Measurements from ENCODE around the gene SMKR1. TPM values are rescaled to one million over a fixed set of nuclear protein-coding genes. Genes with fewer than 3 reads are reported as not detected.
"Not testable (repeated sequence)": the region's sequence is repeated elsewhere in the genome, so short reads cannot be mapped to it uniquely, and the experiment has no call there.

Gene SMKR1
- total RNA-seq, 3 donors from 2014 or later (not counting 1 experiment from before 2014, with no cell fraction given), result 4.9 to 9.7 (median 8.4) TPM

- TF ChIP-seq, protein P1, sequence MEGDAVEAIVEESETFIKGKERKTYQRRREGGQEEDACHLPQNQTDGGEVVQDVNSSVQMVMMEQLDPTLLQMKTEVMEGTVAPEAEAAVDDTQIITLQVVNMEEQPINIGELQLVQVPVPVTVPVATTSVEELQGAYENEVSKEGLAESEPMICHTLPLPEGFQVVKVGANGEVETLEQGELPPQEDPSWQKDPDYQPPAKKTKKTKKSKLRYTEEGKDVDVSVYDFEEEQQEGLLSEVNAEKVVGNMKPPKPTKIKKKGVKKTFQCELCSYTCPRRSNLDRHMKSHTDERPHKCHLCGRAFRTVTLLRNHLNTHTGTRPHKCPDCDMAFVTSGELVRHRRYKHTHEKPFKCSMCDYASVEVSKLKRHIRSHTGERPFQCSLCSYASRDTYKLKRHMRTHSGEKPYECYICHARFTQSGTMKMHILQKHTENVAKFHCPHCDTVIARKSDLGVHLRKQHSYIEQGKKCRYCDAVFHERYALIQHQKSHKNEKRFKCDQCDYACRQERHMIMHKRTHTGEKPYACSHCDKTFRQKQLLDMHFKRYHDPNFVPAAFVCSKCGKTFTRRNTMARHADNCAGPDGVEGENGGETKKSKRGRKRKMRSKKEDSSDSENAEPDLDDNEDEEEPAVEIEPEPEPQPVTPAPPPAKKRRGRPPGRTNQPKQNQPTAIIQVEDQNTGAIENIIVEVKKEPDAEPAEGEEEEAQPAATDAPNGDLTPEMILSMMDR (IDR thresholded peaks at IDR 0.05), result no peak
- H3K27ac ChIP-seq (ENCODE audit: low read length), result no peak overlapping the region
- ATAC-seq (no peak), DNase-seq (no peak)
- Mint-ChIP-seq H3K4me3 (no peak overlapping the region), H3K9me3 (no peaks in the 10 kb centered on the region), H3K36me3 (no peaks in the 10 kb centered on the region), H3K27ac (no peak overlapping the region), H3K4me1 (no peaks in the 10 kb centered on the region), H3K27me3 (ENCODE audit: low read depth in 2 of 2) (no peaks in the 10 kb centered on the region)
- 99% methylated on average over 6 of the region's 6 CpGs for WGBS (ENCODE audit: insufficient coverage)
- intact Hi-C loops (cut with micrococcal nuclease), result no loop called here
- no peaks in the 10 kb centered on the region for H3K9me3 ChIP-seq (ENCODE audit: control insufficient read depth, insufficient read depth, low read length)
- no peaks in the 10 kb centered on the region for H3K4me1 ChIP-seq (ENCODE audit: control insufficient read depth, insufficient read depth, low read length)
- no peaks in the 10 kb centered on the region for H3K36me3 ChIP-seq (ENCODE audit: control insufficient read depth, insufficient read depth, low read length)
- no peaks in the 10 kb centered on the region for H3K27me3 ChIP-seq (ENCODE audit: control insufficient read depth, insufficient read depth, low read length)
- H3K4me3 ChIP-seq (ENCODE audit: low read length), result no peak overlapping the region
These were observed 21.5 kb upstream of the SMKR1 start for GRCh38 chr7:129480674-129481363.

- H3K4me1 ChIP-seq (ENCODE audit: control insufficient read depth, insufficient read depth, low read length); DNase-seq; H3K36me3 ChIP-seq (ENCODE audit: control insufficient read depth, insufficient read depth, low read length): not testable (repeated sequence)
These were observed 21.0 kb upstream of the SMKR1 start for GRCh38 chr7:129481376-129481775.

DNA sequence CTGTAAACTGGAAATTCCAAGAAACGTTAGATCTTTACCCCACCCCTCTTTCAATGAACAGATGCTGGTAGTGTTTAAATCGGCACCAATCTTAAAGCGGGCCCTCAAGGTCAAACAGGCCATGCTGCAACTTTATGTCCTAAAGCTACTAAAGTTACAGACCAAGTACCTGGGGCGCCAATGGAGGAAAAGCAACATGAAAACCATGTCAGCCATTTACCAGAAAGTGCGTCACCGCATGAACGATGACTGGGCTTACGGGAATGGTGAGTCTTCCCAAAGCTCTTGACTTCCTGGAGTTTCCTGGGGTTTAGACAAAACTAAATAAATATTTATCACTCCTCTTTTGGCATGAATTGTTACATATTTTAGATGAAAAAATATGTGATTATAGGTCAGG lies 19.6 kb upstream of the SMKR1 start:
- H3K27ac Mint-ChIP-seq, result no peak overlapping the region
- Histone ChIP-seq H3K27me3 (ENCODE audit: control insufficient read depth, insufficient read depth, low read length) (no peaks in the 10 kb centered on the region), H3K4me1 (ENCODE audit: control insufficient read depth, insufficient read depth, low read length) (no peaks in the 10 kb centered on the region), H3K36me3 (ENCODE audit: control insufficient read depth, insufficient read depth, low read length) (no peaks in the 10 kb centered on the region), H3K27ac (ENCODE audit: low read length) (no peak overlapping the region), H3K4me3 (ENCODE audit: low read length) (no peak overlapping the region), H3K9me3 (ENCODE audit: control insufficient read depth, insufficient read depth, low read length) (no peaks in the 10 kb centered on the region)
- no peaks in the 10 kb centered on the region for H3K4me1 Mint-ChIP-seq
- TF ChIP-seq, protein P1 (IDR thresholded peaks at IDR 0.05), result no peak
- ATAC-seq, result no peak
- 97% methylated on average over 8 of the region's 8 CpGs for WGBS (ENCODE audit: insufficient coverage)
- no peaks in the 10 kb centered on the region for H3K27me3 Mint-ChIP-seq (ENCODE audit: low read depth in 2 of 2)
- intact Hi-C loops (cut with micrococcal nuclease), result no loop called here
- H3K36me3 Mint-ChIP-seq, result no peaks in the 10 kb centered on the region
- H3K4me3 Mint-ChIP-seq, result no peak overlapping the region
- H3K9me3 Mint-ChIP-seq, result no peaks in the 10 kb centered on the region
- no peak for DNase-seq

More at GRCh38 chr7:129481376-129481775, 21.0 kb upstream of the SMKR1 start:
- H3K4me1 Mint-ChIP-seq; H3K27ac Mint-ChIP-seq; H3K4me3 ChIP-seq (ENCODE audit: low read length); H3K27ac ChIP-seq (ENCODE audit: low read length); intact Hi-C loops (cut with micrococcal nuclease); H3K9me3 Mint-ChIP-seq; ATAC-seq; H3K27me3 ChIP-seq (ENCODE audit: control insufficient read depth, insufficient read depth, low read length); H3K4me3 Mint-ChIP-seq; H3K36me3 Mint-ChIP-seq; H3K9me3 ChIP-seq (ENCODE audit: control insufficient read depth, insufficient read depth, low read length); H3K27me3 Mint-ChIP-seq (ENCODE audit: low read depth in 2 of 2): not testable (repeated sequence)
- 89% methylated on average over 2 of the region's 6 CpGs for WGBS (ENCODE audit: insufficient coverage)

DNA sequence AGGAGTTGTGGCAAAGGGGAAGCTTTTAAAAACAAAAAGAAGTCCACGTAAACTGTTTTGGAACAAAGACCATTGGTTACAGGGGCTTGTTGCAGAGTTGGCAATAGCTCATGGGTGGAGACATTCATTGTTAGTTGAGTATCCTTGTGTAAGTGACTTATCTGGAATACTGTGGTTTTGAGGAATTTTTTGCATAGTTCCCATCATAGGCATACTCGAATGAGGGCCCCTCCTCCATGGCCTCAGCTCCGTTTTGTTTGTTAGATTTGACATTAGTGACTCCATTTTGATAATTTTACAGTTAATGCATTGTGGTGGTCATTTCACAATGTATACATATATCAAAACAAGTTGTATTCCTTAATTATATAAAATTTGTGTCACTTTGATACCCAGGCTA lies 12.8 kb upstream of the SMKR1 start:
- Mint-ChIP-seq H3K4me1 (no peaks in the 10 kb centered on the region), H3K27ac (no peak overlapping the region), H3K36me3 (no peaks in the 10 kb centered on the region), H3K4me3 (no peak overlapping the region), H3K27me3 (ENCODE audit: low read depth in 2 of 2) (peaks cover 0 to 3% of the 10 kb centered on the region in 2 donors), H3K9me3 (no peaks in the 10 kb centered on the region)
- intact Hi-C loops (cut with micrococcal nuclease), result no loop called here
- H3K27ac ChIP-seq (ENCODE audit: low read length), result no peak overlapping the region
- H3K9me3 ChIP-seq (ENCODE audit: control insufficient read depth, insufficient read depth, low read length), result no peaks in the 10 kb centered on the region
- no peak for DNase-seq
- TF ChIP-seq, protein P1 (IDR thresholded peaks at IDR 0.05), result no peak
- H3K27me3 ChIP-seq (ENCODE audit: control insufficient read depth, insufficient read depth, low read length), result no peaks in the 10 kb centered on the region
- no peak for ATAC-seq
- no peaks in the 10 kb centered on the region for H3K36me3 ChIP-seq (ENCODE audit: control insufficient read depth, insufficient read depth, low read length)
- no peak overlapping the region for H3K4me3 ChIP-seq (ENCODE audit: low read length)
- H3K4me1 ChIP-seq (ENCODE audit: control insufficient read depth, insufficient read depth, low read length), result no peaks in the 10 kb centered on the region
- WGBS (ENCODE audit: insufficient coverage), result 100% methylated on average over 2 of the region's 3 CpGs
